H1 (cell line): ENCODE measurements around the gene CAMSAP1. TPM values are rescaled to one million over a fixed set of nuclear protein-coding genes. Genes with fewer than 3 reads are reported as not detected.

Source experiments
- CTCF ChIA-PET: fragments of 300-600 bp; sonication (Branson Sonifier 250); formaldehyde crosslinking; loops from one replicate; lab custom pipeline; 2021; ENCODE audit not compliant: partially characterized antibody; lab: Charles Lee
- POLR2A ChIA-PET: fragments of 300-600 bp; sonication (Branson Sonifier 250); formaldehyde crosslinking; loops from one replicate; lab custom pipeline; 2021; ENCODE audit warnings: inconsistent platforms; ENCODE audit not compliant: partially characterized antibody; lab: Charles Lee
- DNase-seq, 2 experiments: peaks; one replicate each; pipeline versions ENCODE4 v3.0.0 to v3.0.0-alpha.2; 2010 to 2022; ENCODE audit warnings: low spot score in 2 of 2, low read depth in 1 of 2, mixed read lengths in 1 of 2
- FAIRE-seq: peaks from 2 replicates; lab custom pipeline; 2011; peaks lifted over from hg19 to GRCh38; lab: Jason Lieb, UNC
- H2AFZ ChIP-seq: 2 replicates; pipeline ENCODE4 v1.8.1; 2012; ENCODE audit warnings: low read length, inconsistent platforms
- H2AK5ac ChIP-seq: 2 replicates; pipeline ENCODE4 v1.6.1; 2013; ENCODE audit warnings: low read depth, low read length
- H2BK120ac ChIP-seq: replicated peaks from 2 replicates; pipeline ENCODE3; 2013; ENCODE audit warnings: low read depth, low read length, inconsistent platforms
- H2BK12ac ChIP-seq: 2 replicates; pipeline ENCODE4 v1.6.1; 2013; ENCODE audit warnings: low read depth, low read length
- H2BK15ac ChIP-seq: 2 replicates; pipeline ENCODE4 v1.6.1; 2013; ENCODE audit warnings: low read length
- H2BK20ac ChIP-seq: 2 replicates; pipeline ENCODE4 v1.6.1; 2013; ENCODE audit warnings: low read length
- H2BK5ac ChIP-seq: 2 replicates; pipeline ENCODE4 v1.6.1; 2013; ENCODE audit warnings: low read depth, low read length
- H3K14ac ChIP-seq: 2 replicates; pipeline ENCODE4 v1.6.1; 2013; ENCODE audit warnings: inconsistent platforms; ENCODE audit not compliant: insufficient read length
- H3K18ac ChIP-seq: 2 replicates; pipeline ENCODE4 v1.6.1; 2013; ENCODE audit warnings: low read length; ENCODE audit errors: extremely low read depth
- H3K23ac ChIP-seq: 2 replicates; pipeline ENCODE4 v1.6.1; 2013; ENCODE audit warnings: inconsistent platforms; ENCODE audit not compliant: insufficient read length
- H3K23me2 ChIP-seq: 2 replicates; pipeline ENCODE4 v1.6.1; 2013; ENCODE audit warnings: low read depth, low read length
- H3K27ac ChIP-seq: 2 replicates; pipeline ENCODE4 v1.6.1; 2011; ENCODE audit warnings: low read depth, low read length, inconsistent platforms
- H3K27me3 ChIP-seq, 4 experiments: replicated peaks in 1 of 4; 1 replicate in 1 of 4; 2 replicates in 3 of 4; pipeline versions ENCODE4 v1.6.1 to v1.8.1; 2011 to 2013; ENCODE audit warnings: low read length in 3 of 4, mild to moderate bottlenecking in 3 of 4, inconsistent platforms in 2 of 4, mixed read lengths in 2 of 4, moderate library complexity in 1 of 4; ENCODE audit not compliant: control insufficient read depth in 3 of 4, insufficient read depth in 3 of 4; ENCODE audit errors: extremely low read depth in 1 of 4
- H3K36me3 ChIP-seq, 4 experiments: 2 replicates each; pipeline versions ENCODE4 v1.6.1 to v1.8.1; 2011 to 2013; ENCODE audit warnings: mild to moderate bottlenecking in 4 of 4, low read length in 3 of 4, moderate library complexity in 2 of 4, control low read depth in 1 of 4, inconsistent platforms in 1 of 4; ENCODE audit not compliant: insufficient read depth in 4 of 4, control insufficient read depth in 2 of 4
- H3K4ac ChIP-seq: replicated peaks from 2 replicates; pipeline ENCODE3; 2013; ENCODE audit warnings: low read length, low read depth, mixed read lengths, inconsistent platforms; ENCODE audit not compliant: insufficient read length
- H3K4me1 ChIP-seq, 4 experiments: replicated peaks in 1 of 4; 1 replicate in 1 of 4; 2 replicates in 3 of 4; pipeline versions ENCODE4 v1.6.1 to v1.8.1; 2011 to 2013; ENCODE audit warnings: low read length in 3 of 4, inconsistent platforms in 2 of 4, mixed read lengths in 1 of 4; ENCODE audit not compliant: insufficient read depth in 4 of 4, control insufficient read depth in 3 of 4
- H3K4me2 ChIP-seq, 2 experiments: 2 replicates each; pipeline versions ENCODE4 v1.6.1 to v1.8.1; 2011 to 2013; ENCODE audit warnings: low read depth in 2 of 2, low read length in 2 of 2, control low read depth in 1 of 2, inconsistent platforms in 1 of 2, mild to moderate bottlenecking in 1 of 2; ENCODE audit not compliant: insufficient read depth in 1 of 2
- H3K4me3 ChIP-seq, 4 experiments: fragments of 200-600, 300-600 bp in 1 of 4; sonication (generic), shearing (Covaris generic), sonication (Bioruptor Twin) in 1 of 4; 2 replicates each; pipeline versions ENCODE4 v1.5.1 to v1.8.1; 2011 to 2016; ENCODE audit warnings: low read length in 4 of 4, low read depth in 3 of 4, control low read depth in 2 of 4, inconsistent platforms in 2 of 4, mild to moderate bottlenecking in 2 of 4, mixed read lengths in 1 of 4, moderate library complexity in 1 of 4; ENCODE audit not compliant: insufficient read depth in 2 of 4; ENCODE audit errors: extremely low read depth in 1 of 4
- H3K56ac ChIP-seq: replicated peaks from 2 replicates; pipeline ENCODE3; 2013; ENCODE audit warnings: low read depth, mild to moderate bottlenecking, mixed read lengths, low read length, inconsistent platforms; ENCODE audit not compliant: insufficient read length
- H3K79me1 ChIP-seq: 2 replicates; pipeline ENCODE4 v1.6.1; 2013; ENCODE audit warnings: low read depth, low read length, control low read depth
- H3K79me2 ChIP-seq, 2 experiments: 2 replicates each; pipeline versions ENCODE4 v1.6.1 to v1.8.1; 2012 to 2013; ENCODE audit warnings: low read length in 2 of 2, mild to moderate bottlenecking in 2 of 2, inconsistent platforms in 1 of 2; ENCODE audit not compliant: insufficient read depth in 2 of 2, control insufficient read depth in 1 of 2
- H3K9ac ChIP-seq, 4 experiments: replicated peaks in 1 of 4; 1 replicate in 1 of 4; 2 replicates in 3 of 4; pipeline versions ENCODE4 v1.6.1 to v1.8.1; 2011 to 2013; ENCODE audit warnings: low read depth in 3 of 4, low read length in 3 of 4, control low read depth in 2 of 4, mild to moderate bottlenecking in 2 of 4, moderate library complexity in 2 of 4, inconsistent platforms in 1 of 4; ENCODE audit errors: extremely low read depth in 1 of 4
- H3K9me3 ChIP-seq, 2 experiments: 2 replicates each; pipeline versions ENCODE4 v1.6.1 to v1.8.1; 2012 to 2013; ENCODE audit warnings: mild to moderate bottlenecking in 2 of 2, moderate library complexity in 2 of 2, control low read depth in 1 of 2, inconsistent platforms in 1 of 2, low read depth in 1 of 2, low read length in 1 of 2, mixed read lengths in 1 of 2; ENCODE audit not compliant: insufficient read depth in 2 of 2
- H4K20me1 ChIP-seq, 2 experiments: replicated peaks in 1 of 2; 2 replicates each; pipeline versions ENCODE3 to v1.8.1; 2011 to 2013; ENCODE audit warnings: inconsistent platforms in 2 of 2, low read length in 2 of 2, mild to moderate bottlenecking in 1 of 2; ENCODE audit not compliant: insufficient read depth in 2 of 2, control insufficient read depth in 1 of 2
- H4K5ac ChIP-seq: 2 replicates; pipeline ENCODE4 v1.6.1; 2013; ENCODE audit warnings: low read length, low read depth, mixed read lengths, inconsistent platforms; ENCODE audit not compliant: insufficient read length
- H4K8ac ChIP-seq: 2 replicates; pipeline ENCODE4 v1.8.0; 2013; ENCODE audit warnings: mild to moderate bottlenecking, moderate library complexity, low read length, inconsistent platforms; ENCODE audit not compliant: insufficient read depth; ENCODE audit errors: extremely low read depth
- H4K91ac ChIP-seq: replicated peaks from 2 replicates; pipeline ENCODE3; 2013; ENCODE audit warnings: low read length, mixed read lengths, inconsistent platforms; ENCODE audit not compliant: insufficient read length
- ATF2 ChIP-seq: IDR thresholded peaks from 2 replicates; pipeline ENCODE4 v1.6.1; 2012; ENCODE audit warnings: low read length, inconsistent platforms
- ATF3 ChIP-seq: IDR thresholded peaks from 2 replicates; pipeline ENCODE4 v1.6.1; 2011; ENCODE audit warnings: low read depth, mild to moderate bottlenecking, low read length; ENCODE audit not compliant: insufficient read depth
- EP300 ChIP-seq, 2 experiments: IDR thresholded peaks; 1 replicate in 1 of 2; 2 replicates in 1 of 2; pipeline ENCODE4 v1.6.1; 2011 to 2012; ENCODE audit warnings: low read depth in 2 of 2, low read length in 2 of 2, mild to moderate bottlenecking in 2 of 2, borderline replicate concordance in 1 of 2, inconsistent platforms in 1 of 2, moderate library complexity in 1 of 2
- JUND ChIP-seq: IDR thresholded peaks from 2 replicates; pipeline ENCODE4 v1.6.1; 2011; ENCODE audit warnings: mild to moderate bottlenecking, improper control_type of control experiment, low read length
- NANOG ChIP-seq: IDR thresholded peaks from 2 replicates; pipeline ENCODE4 v1.6.1; 2011; ENCODE audit warnings: low read length, low read depth, mild to moderate bottlenecking, inconsistent platforms; ENCODE audit not compliant: insufficient read depth, poor library complexity, severe bottlenecking
- RBBP5 ChIP-seq: IDR thresholded peaks from 2 replicates; pipeline ENCODE4 v1.7.1; 2012; ENCODE audit warnings: low read depth, mild to moderate bottlenecking, inconsistent platforms, low read length, moderate library complexity, borderline replicate concordance
- RNF2 ChIP-seq: fragments of 200-900, 300-1000 bp; sonication (generic); IDR thresholded peaks from 2 replicates; pipeline ENCODE4 v1.7.1; 2016; ENCODE audit warnings: borderline replicate concordance, low read depth, mild to moderate bottlenecking, antibody characterized with exemption, low read length; ENCODE audit not compliant: poor library complexity, severe bottlenecking; ENCODE audit errors: missing control alignments
- TBP ChIP-seq: IDR thresholded peaks from 2 replicates; pipeline ENCODE4 v1.6.1; 2011; ENCODE audit warnings: low read depth, low read length, improper control_type of control experiment
- TCF12 ChIP-seq: IDR thresholded peaks from 2 replicates; pipeline ENCODE4 v1.6.1; 2011; ENCODE audit warnings: low read depth, mild to moderate bottlenecking, low read length
- WGBS, 2 experiments: shearing (Covaris generic) in 1 of 2; methylation state at CpG; one replicate each; pipeline versions ENCODE4 v1.1.6 to v1.1.7; 2013 to 2015; ENCODE audit warnings: low lambda C conversion rate in 2 of 2, mixed read lengths in 2 of 2, inconsistent platforms in 1 of 2, low coverage in 1 of 2, missing lambda C conversion rate in 1 of 2; ENCODE audit not compliant: insufficient replicate concordance in 2 of 2, insufficient coverage in 1 of 2, insufficient read length in 1 of 2; ENCODE audit errors: extremely low coverage in 1 of 2, missing lambda C conversion rate in 1 of 2; 5-methylcytosine and 5-hydroxymethylcytosine counted together
- polyA plus RNA-seq, 7 experiments: library from polyadenylated mRNA; depleted of rRNA in 3 of 7; stranded (reverse) in 5 of 7; unstranded in 2 of 7; fragments of >200 nt in 5 of 7; fragments of 200-250 nt in 2 of 7; gene quantifications; 1 replicate in 5 of 7; 2 replicates in 1 of 7; 4 replicates in 1 of 7; pipeline versions ENCODE4 v1.2.1 to v1.2.3, GENCODE V29; 2011 to 2013; ENCODE audit warnings: missing spikeins in 2 of 7, mixed read lengths in 2 of 7
- total RNA-seq: library from RNA; stranded (reverse); fragmentation: NEBNext Ultra II Directional; extraction: Animal tissue kit (Norgen Biotek cat#: 25700); gene quantifications from 2 replicates; pipeline ENCODE4 v1.2.1, GENCODE V29; 2021

Gene CAMSAP1
- total and polyA plus RNA-seq, 2 of the 8 experiments (the other 6 are each of a cell fraction or from before 2014, with no cell fraction given): 13.4 to 44.0 TPM

DNA sequence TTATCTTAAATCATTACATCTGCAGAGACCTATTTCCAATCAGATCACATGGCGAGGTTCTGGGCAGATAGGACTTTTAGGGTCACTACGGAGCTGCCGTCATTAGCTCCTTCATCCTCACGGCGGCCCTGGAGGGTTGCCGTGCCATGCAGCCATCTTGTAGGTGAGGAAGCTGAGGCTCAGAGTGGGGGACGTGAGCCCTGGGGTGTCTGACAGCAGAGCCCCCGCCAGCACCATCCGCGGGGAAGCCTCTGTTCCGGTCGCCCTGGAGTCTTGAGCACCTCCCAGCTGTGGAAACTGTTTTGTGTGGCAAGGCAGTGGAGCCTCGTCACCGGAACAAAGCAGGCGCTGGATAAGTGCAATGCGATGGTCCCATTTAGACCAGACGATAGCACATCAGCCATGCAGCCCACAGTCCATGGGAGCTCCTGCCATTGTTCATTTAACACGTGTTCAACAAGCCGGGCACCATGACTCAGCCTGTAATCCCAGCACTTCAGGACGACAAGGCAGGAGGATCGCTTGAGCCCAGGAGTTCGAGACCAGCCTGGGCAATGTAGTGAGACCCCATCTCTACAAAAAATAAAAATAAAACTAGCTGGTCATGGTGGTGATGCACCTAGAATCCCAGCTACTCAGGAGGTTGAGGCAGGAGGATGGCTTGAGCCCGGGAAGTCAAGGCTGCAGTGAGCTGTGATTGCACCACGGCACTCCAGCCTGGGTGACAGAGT lies 143.5 kb downstream of the CAMSAP1 start:
- no peak overlapping the region for H3K4me2 ChIP-seq
- H3K23me2 ChIP-seq: no peaks in the 10 kb centered on the region
- no peak overlapping the region for H3K18ac ChIP-seq
- no peak overlapping the region for H2AK5ac ChIP-seq
- no peaks in the 10 kb centered on the region for H4K20me1 ChIP-seq
- H3K79me1 ChIP-seq: no peaks in the 10 kb centered on the region; the same call in 1 of the 2 replicates
- no peak overlapping the region for H2BK20ac ChIP-seq
- H3K14ac ChIP-seq: no peak overlapping the region
- H3K9ac ChIP-seq: no peak overlapping the region
- no peak for TF ChIP-seq JUND
- TF ChIP-seq TBP: no peak
- no peak for TF ChIP-seq ATF3
- no peak for TF ChIP-seq EP300 (IDR thresholded peaks at IDR 0.05; ENCODE audit: borderline replicate concordance in 1 of 2, low read depth in 2 of 2, low read length in 2 of 2)
- TF ChIP-seq ATF2: no peak
- no peak for TF ChIP-seq TCF12
- no peak for TF ChIP-seq NANOG
- TF ChIP-seq RBBP5: no peak
- TF ChIP-seq RNF2: no peak
- ChIA-PET CTCF (interaction anchor here (0.7 to 1.9 kb wide), 10 partner anchors 9 to 369 kb away, joined by 3 to 8 read pairs (median 4); no protein-coding TSS in a partner anchor), POLR2A (no interaction called here)
- no peak overlapping the region for H4K91ac ChIP-seq
- H3K27ac ChIP-seq: no peak overlapping the region
- no peak overlapping the region for H2BK5ac ChIP-seq
- H2BK15ac ChIP-seq: no peak overlapping the region
- H2BK12ac ChIP-seq: peak overlapping the region; percentile 23; the same call in 1 of the 2 replicates
- H4K8ac ChIP-seq: no peak overlapping the region
- no peaks in the 10 kb centered on the region for H3K27me3 ChIP-seq
- DNase-seq (no peak), FAIRE-seq (no peak)
- WGBS, 2 experiments: 85% methylated on average over 23 of the region's 24 CpGs; no CpG with 5 or more reads in 1 of the 2 experiments
- H3K56ac ChIP-seq: no peak overlapping the region
- no peak overlapping the region for H2AFZ ChIP-seq
- H4K5ac ChIP-seq: no peak overlapping the region
- H3K36me3 ChIP-seq: no peaks in the 10 kb centered on the region
- no peak overlapping the region for H3K23ac ChIP-seq
- H3K4me1 ChIP-seq: no peaks in the 10 kb centered on the region
- no peak overlapping the region for H2BK120ac ChIP-seq
- no peak overlapping the region for H3K4me3 ChIP-seq
- no peaks in the 10 kb centered on the region for H3K79me2 ChIP-seq
- H3K4ac ChIP-seq: no peak overlapping the region
- peaks cover 4 to 12% of the 10 kb centered on the region in 2 experiments; a peak in 2 of 4 replicates for H3K9me3 ChIP-seq
